ENCODE measurements around the gene RCAN2. TPM values are rescaled to one million over a fixed set of nuclear protein-coding genes. Genes with fewer than 3 reads are reported as not detected.

Gene RCAN2
- 10 to 100 TPM; 28.7 to 79.1 (median 36.3) TPM for total RNA-seq

DNA sequence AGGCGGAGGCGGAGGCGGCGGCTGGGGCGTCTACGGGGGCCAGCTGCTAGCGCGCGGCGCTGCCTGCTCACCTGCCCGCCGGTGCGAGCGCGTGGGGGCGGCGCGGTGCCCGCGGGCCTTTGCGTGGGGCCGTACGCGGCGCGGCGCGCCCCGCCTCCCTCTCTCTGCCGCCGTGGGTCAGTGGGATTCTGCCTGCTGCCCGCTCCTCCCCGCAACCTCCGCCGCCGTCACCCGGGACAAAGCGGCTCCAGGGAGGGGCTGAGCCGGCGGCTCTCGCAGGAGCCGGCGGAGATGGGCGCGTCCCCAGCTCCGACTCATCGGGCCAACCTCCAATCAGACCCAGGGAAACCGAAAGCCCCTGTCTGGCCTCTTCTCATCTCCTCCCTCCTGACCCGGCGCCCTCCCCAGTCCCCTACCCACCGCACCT is at the start of gene RCAN2:
Gene RCAN2 (minus strand): TSS at position 249 of the 427 bp plus-strand sequence.
- H3K27ac ChIP-seq (replicated peaks in 1 of 4), result peak within 1 kb of the TSS; percentile 78 to 89 (median 86)
- intact Hi-C loops (cut with DNase I), result loop anchor here (5.0 kb wide), 2 partner anchors 136 to 269 kb away; no protein-coding TSS in a partner anchor
- H3K27me3 ChIP-seq, result no peaks in the 10 kb centered on the region
- H3K4me1 ChIP-seq, result peaks cover 9 to 26% (median 19%) of the 10 kb centered on the region in 4 donors
- 0% methylated on average over 2 of the region's 51 CpGs for WGBS
- H3K36me3 ChIP-seq, result no peaks in the 10 kb centered on the region
- TF ChIP-seq POLR2A (IDR thresholded peaks at IDR 0.05; ENCODE audit: low read depth) (no peak), POLR2AphosphoS5 (IDR thresholded peaks at IDR 0.05) (peak; percentile 38 to 75)
- no peak for DNase-seq (ENCODE audit: extremely low spot score)
- peak within 1 kb of the TSS; percentile 64 to 83 (median 82) for H3K4me3 ChIP-seq
- H3K9me3 ChIP-seq, result no peaks in the 10 kb centered on the region

DNA sequence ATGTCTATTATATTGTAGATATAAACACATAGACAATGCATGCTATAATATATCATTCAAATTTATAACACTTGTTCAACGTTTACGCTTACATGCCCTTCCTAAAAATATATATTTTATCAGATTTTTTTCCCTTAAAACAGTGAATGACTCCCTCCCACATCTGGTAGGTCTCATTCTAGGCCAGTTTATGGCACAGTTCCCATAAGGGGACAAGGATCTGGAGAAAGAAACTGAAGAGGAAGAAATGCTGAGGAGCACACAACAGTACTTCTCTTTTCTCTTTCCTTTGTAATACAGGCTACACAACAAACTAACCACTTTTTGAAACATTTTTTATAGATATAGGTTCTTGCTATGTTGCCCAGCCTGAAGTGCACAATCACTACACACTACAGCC is 48.6 kb upstream of the RCAN2 start:
- DNase-seq (ENCODE audit: extremely low spot score), result no peak
- Histone ChIP-seq H3K36me3 (no peaks in the 10 kb centered on the region), H3K27ac (replicated peaks in 1 of 4) (no peak overlapping the region), H3K27me3 (no peaks in the 10 kb centered on the region), H3K4me1 (no peaks in the 10 kb centered on the region), H3K9me3 (peaks cover 0 to 12% (median 4%) of the 10 kb centered on the region in 4 donors), H3K4me3 (no peak overlapping the region)
- TF ChIP-seq POLR2AphosphoS5 (IDR thresholded peaks at IDR 0.05) (no peak), EP300 (IDR thresholded peaks at IDR 0.05) (no peak), POLR2A (IDR thresholded peaks at IDR 0.05; ENCODE audit: low read depth) (no peak)
- TF ChIP-seq, protein P1, sequence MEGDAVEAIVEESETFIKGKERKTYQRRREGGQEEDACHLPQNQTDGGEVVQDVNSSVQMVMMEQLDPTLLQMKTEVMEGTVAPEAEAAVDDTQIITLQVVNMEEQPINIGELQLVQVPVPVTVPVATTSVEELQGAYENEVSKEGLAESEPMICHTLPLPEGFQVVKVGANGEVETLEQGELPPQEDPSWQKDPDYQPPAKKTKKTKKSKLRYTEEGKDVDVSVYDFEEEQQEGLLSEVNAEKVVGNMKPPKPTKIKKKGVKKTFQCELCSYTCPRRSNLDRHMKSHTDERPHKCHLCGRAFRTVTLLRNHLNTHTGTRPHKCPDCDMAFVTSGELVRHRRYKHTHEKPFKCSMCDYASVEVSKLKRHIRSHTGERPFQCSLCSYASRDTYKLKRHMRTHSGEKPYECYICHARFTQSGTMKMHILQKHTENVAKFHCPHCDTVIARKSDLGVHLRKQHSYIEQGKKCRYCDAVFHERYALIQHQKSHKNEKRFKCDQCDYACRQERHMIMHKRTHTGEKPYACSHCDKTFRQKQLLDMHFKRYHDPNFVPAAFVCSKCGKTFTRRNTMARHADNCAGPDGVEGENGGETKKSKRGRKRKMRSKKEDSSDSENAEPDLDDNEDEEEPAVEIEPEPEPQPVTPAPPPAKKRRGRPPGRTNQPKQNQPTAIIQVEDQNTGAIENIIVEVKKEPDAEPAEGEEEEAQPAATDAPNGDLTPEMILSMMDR (IDR thresholded peaks at IDR 0.05), result no peak
- WGBS, result 75% methylated on average over 2 of the region's 2 CpGs
- intact Hi-C loops (cut with DNase I), result no loop called here

DNA sequence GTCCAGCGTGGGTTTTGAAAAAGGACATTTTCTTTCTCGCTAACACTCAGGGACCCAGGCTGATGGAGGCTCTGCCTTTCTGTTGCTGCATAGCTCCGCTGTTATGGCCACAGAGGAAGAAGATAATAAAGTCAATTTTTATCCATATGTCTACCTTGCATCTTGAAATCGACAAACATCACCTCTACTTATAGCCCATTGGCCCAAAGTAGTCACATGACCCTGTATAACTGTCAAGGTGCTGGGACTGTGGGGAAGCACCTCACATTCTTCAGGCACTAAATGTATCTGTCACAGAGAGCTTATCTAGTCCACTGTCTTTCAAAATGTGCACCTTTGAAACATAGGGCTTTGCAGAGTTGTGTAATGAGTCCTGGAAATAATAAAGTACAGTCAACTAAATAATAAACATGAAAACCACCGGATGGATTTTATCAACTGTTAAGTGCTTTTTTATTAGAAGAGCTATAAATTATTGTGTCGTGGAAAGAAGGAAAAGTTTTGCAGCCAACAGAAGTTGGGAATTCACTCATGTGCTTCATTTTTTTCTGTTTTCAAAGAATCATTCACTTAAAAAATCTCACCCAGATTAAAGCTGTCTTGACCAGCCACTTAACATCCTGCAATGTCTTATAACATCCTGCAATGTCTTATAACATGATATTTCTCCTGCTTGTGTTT is 47.7 kb upstream of the RCAN2 start:
- no peak for DNase-seq (ENCODE audit: extremely low spot score)
- intact Hi-C loops (cut with DNase I), result no loop called here
- H3K9me3 ChIP-seq, result peaks cover 0 to 3% (median 1%) of the 10 kb centered on the region in 4 donors

DNA sequence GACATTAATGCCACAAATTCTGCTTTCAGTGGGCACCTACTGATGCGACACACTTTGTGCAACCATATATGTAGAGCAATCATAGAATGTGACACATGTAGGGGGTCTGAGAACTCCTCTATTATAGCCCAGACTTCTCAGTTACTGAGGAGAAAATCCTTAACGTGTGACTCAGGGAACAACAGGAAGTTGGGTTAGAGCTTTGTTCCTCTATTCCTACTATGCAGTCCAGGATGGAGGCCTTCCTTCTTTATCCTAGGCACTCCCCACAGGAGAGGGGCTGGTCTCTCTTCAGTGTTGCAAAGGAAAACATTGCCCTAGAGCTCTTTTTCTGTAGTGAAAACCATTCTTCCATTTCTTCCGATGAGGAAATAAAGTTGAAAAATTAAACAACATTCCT is 39.6 kb upstream of the RCAN2 start:
- no peak for DNase-seq (ENCODE audit: extremely low spot score)
- peaks cover 0 to 3% (median 0%) of the 10 kb centered on the region in 4 donors for H3K9me3 ChIP-seq
- WGBS, result 69% methylated on average over 3 of the region's 3 CpGs
- no peaks in the 10 kb centered on the region for H3K36me3 ChIP-seq
- no peaks in the 10 kb centered on the region for H3K4me1 ChIP-seq
- H3K27me3 ChIP-seq, result no peaks in the 10 kb centered on the region
- TF ChIP-seq, protein P1 (IDR thresholded peaks at IDR 0.05), result no peak
- no peak for TF ChIP-seq EP300 (IDR thresholded peaks at IDR 0.05)
- TF ChIP-seq POLR2AphosphoS5 (IDR thresholded peaks at IDR 0.05), result no peak
- no peak for TF ChIP-seq POLR2A (IDR thresholded peaks at IDR 0.05; ENCODE audit: low read depth)
- no peak overlapping the region for H3K27ac ChIP-seq (replicated peaks in 1 of 4)
- H3K4me3 ChIP-seq, result no peak overlapping the region
- intact Hi-C loops (cut with DNase I), result no loop called here

More for the DNA sequence above, 47.7 kb upstream of the RCAN2 start:
- 53% methylated on average over 6 of the region's 6 CpGs for WGBS
- H3K36me3 ChIP-seq, result no peaks in the 10 kb centered on the region
- no peak overlapping the region for H3K4me3 ChIP-seq
- H3K27me3 ChIP-seq, result no peaks in the 10 kb centered on the region
- no peaks in the 10 kb centered on the region for H3K4me1 ChIP-seq
- H3K27ac ChIP-seq (replicated peaks in 1 of 4), result no peak overlapping the region
- TF ChIP-seq, protein P1 (IDR thresholded peaks at IDR 0.05), result no peak
- no peak for TF ChIP-seq EP300 (IDR thresholded peaks at IDR 0.05)
- no peak for TF ChIP-seq POLR2A (IDR thresholded peaks at IDR 0.05; ENCODE audit: low read depth)
- TF ChIP-seq POLR2AphosphoS5 (IDR thresholded peaks at IDR 0.05), result no peak

DNA sequence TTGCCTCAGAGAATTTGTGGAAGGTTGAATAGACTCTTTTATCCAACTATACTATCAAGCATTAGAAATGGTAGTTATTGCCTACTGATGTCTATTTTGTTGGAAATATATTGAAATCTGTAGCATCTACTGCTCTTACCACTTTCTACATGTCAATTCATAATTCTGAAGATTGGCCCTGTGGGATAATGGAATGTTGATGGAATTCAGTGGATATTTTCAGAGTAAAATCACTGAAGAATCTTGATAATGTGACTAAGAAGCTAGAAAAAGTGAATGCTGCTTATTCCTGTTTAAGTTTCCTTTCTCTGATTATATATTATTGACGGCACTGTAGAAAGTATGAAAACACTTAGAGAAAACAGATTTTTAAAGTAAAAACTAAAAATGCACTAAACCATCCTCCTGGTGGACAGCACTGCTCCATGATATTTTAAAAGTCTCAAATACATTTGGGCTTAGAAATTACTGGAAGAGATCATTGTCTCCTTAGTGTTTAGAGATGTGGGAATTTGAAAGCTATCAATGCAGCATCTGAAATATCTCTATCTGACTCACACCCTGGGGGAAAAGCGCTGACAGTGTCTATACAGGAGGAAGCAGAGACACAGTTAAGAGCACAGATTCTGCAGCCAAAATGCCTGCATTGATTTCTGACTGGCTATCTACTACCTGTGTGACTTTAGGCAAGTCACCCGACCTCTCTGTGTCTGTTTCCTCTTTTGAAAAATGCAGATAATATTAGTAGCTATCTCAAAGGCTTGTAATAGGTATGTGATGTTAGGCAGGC is 37.9 kb upstream of the RCAN2 start:
- no peak for DNase-seq (ENCODE audit: extremely low spot score)
- no peaks in the 10 kb centered on the region for H3K27me3 ChIP-seq
- no peak for TF ChIP-seq POLR2A (IDR thresholded peaks at IDR 0.05; ENCODE audit: low read depth)
- TF ChIP-seq EP300 (IDR thresholded peaks at IDR 0.05), result no peak
- TF ChIP-seq, protein P1 (IDR thresholded peaks at IDR 0.05), result no peak
- no peak for TF ChIP-seq POLR2AphosphoS5 (IDR thresholded peaks at IDR 0.05)
- H3K27ac ChIP-seq (replicated peaks in 1 of 4), result no peak overlapping the region
- intact Hi-C loops (cut with DNase I), result no loop called here
- no peaks in the 10 kb centered on the region for H3K4me1 ChIP-seq
- no peaks in the 10 kb centered on the region for H3K9me3 ChIP-seq
- 93% methylated on average over 3 of the region's 3 CpGs for WGBS
- no peaks in the 10 kb centered on the region for H3K36me3 ChIP-seq
- H3K4me3 ChIP-seq, result no peak overlapping the region

Measured in esophagus muscularis mucosa (tissue), 4 donors.